Fibroblast of lung (primary cell): ENCODE results near the gene CISH.

Experiments
- CTCF ChIP-seq, 2 donors: IDR thresholded peaks in 1 of 2; conservative IDR thresholded peaks in 1 of 2; 1 replicate in 1 of 2; 2 replicates in 1 of 2; pipeline ENCODE4 v1.5.1; 2011 to 2012; ENCODE audit warnings: low read length in 2 of 2, control low read depth in 1 of 2, inconsistent platforms in 1 of 2, low read depth in 1 of 2, mild to moderate bottlenecking in 1 of 2
- EZH2 ChIP-seq: IDR thresholded peaks from 2 replicates; pipeline ENCODE4 v1.5.1; 2012; ENCODE audit warnings: low read length, control low read depth, mild to moderate bottlenecking; ENCODE audit errors: missing control alignments

- TF ChIP-seq CTCF (conservative IDR thresholded peaks at IDR 0.05 in 1 of 2, IDR thresholded peaks at IDR 0.05 in 1 of 2; ENCODE audit: low read depth in 1 of 2, low read length in 2 of 2) = no peak
- TF ChIP-seq EZH2 = no peak
Measured at GRCh38 chr3:50591196-50591741, 20.3 kb downstream of the CISH start.
